Fibroblast of skin of abdomen (primary cell): Measurements from ENCODE around the gene DBNDD1.

Source experiments
- DNase-seq: peaks from one replicate; pipeline ENCODE4 v3.0.0-alpha.2; 2013

Gene DBNDD1

DNA sequence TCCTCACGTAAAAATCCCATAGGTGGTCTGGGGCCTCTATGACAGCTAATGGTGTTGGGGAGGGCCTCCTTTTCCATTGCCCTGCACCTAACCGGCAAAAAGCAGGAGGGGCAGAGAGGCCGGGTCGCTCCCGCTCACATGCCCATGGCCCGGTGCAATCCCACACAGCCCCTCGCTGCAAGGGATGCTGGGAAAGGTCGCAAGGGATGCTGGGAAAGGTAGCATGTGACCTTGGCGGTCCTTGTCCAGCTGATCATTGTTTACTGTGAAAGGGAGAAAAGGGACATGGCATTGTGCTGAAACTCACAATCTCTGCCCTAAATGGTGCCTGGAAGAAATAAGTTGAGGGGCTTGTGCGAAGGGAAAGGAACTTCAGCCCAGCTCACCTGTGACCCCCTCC, 60.7 kb downstream of the DBNDD1 start:
- DNase-seq: no peak

- no peak for DNase-seq
These were observed 61.2 kb downstream of the DBNDD1 start for GRCh38 chr16:89958068-89958467.

DNA sequence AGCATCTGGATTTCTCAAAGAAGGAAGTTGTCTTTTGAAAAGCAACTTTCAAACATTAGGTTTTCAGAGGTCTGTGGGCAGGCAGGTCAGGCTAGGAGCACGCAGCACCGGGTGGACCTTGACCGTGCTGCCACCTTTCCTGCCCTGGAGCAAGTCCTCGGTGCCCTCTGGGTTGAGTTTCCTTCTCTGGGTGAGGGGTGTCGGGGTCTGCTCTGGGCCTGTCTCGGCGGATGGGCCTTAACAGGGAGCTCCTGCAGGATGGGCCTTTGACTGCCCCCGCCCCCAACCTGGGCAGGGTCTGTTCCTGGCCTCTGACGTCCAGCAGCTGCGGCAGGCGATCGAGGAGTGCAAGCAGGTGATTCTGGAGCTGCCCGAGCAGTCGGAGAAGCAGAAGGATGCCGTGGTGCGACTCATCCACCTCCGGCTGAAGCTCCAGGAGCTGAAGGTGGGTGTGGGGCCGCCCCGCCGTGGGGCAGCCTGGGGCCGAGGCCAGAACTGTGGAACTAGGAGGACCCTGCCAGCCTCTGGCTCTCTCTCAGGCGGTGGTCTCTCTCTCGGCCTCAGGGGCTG, 62.0 kb downstream of the DBNDD1 start:
- DNase-seq: no peak

- no peak for DNase-seq
These were observed 62.6 kb downstream of the DBNDD1 start for GRCh38 chr16:89956505-89957215.

DNA sequence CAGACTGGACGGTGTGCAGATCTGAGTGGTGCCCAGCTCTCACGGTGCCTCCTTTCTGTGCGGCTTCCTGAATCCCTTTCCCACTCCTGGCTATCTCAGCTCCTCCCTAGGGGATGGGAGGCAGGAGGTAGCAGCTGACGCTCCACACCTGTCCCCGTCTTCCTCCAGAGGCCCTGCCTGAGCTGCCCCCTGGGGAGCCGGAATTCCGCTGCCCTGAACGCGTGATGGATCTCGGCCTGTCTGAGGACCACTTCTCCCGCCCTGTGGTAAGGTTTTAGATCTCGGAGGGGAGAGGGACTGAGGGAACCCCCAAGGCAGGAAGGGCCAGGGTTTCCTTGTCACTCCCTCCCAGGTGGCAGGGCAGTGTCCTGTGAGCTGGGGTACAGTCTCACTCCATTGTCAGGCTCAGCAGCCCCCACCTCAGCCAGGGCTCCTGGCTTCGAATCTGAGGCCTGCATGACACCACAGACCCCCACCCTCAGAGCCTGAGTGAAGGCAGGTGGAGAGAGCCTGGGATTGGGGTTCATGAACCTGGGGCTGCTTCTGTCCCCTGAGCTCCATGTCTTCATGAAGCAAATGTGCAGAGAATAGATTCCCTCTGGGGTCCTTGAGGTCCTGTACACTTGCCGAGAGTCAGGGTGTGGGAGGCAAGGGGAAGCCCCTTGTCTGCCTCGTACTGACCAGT, 64.1 kb downstream of the DBNDD1 start:
- no peak for DNase-seq
